ENCODE measurements around the gene SEPTIN12. TPM values are rescaled to one million over a fixed set of nuclear protein-coding genes. Genes with fewer than 3 reads are reported as not detected.
"Not testable (repeated sequence)": the region's sequence is repeated elsewhere in the genome, so short reads cannot be mapped to it uniquely, and the experiment has no call there.

SEPTIN12 gene
- total RNA-seq, 1 experiment from 2014 or later, result not detected

- H3K9me3 Mint-ChIP-seq, result no peaks in the 10 kb centered on the region
- TF ChIP-seq MAX (CRISPR knock-in tag; IDR thresholded peaks at IDR 0.05), result no peak
- TF ChIP-seq SMAD3 (CRISPR knock-in tag; IDR thresholded peaks at IDR 0.05; ENCODE audit: borderline replicate concordance), result no peak
- TF ChIP-seq NFYB (CRISPR knock-in tag; conservative IDR thresholded peaks at IDR 0.05; ENCODE audit: low read depth), result no peak
- TF ChIP-seq HMGA2 (CRISPR knock-in tag; IDR thresholded peaks at IDR 0.05), result no peak
- no peak for TF ChIP-seq NR2C2 (CRISPR knock-in tag; IDR thresholded peaks at IDR 0.05)
- no peak for TF ChIP-seq NR1H2 (CRISPR knock-in tag; IDR thresholded peaks at IDR 0.05)
- TF ChIP-seq CREB1 (CRISPR knock-in tag; IDR thresholded peaks at IDR 0.05), result no peak
- TF ChIP-seq ATF6 (CRISPR knock-in tag; IDR thresholded peaks at IDR 0.05), result no peak
- TF ChIP-seq RORB (CRISPR knock-in tag; IDR thresholded peaks at IDR 0.05), result no peak
- TF ChIP-seq IRF1 (CRISPR knock-in tag; IDR thresholded peaks at IDR 0.05), result no peak
- no peak for TF ChIP-seq KAT7 (CRISPR knock-in tag; IDR thresholded peaks at IDR 0.05; ENCODE audit: borderline replicate concordance)
- TF ChIP-seq ZNF219 (CRISPR knock-in tag; IDR thresholded peaks at IDR 0.05; ENCODE audit: borderline replicate concordance), result no peak
- TF ChIP-seq ZNF121 (CRISPR knock-in tag; IDR thresholded peaks at IDR 0.05), result no peak
- TF ChIP-seq E2F5 (CRISPR knock-in tag; IDR thresholded peaks at IDR 0.05), result no peak
- no peak for TF ChIP-seq E2F4 (CRISPR knock-in tag; IDR thresholded peaks at IDR 0.05; ENCODE audit: borderline replicate concordance, low read depth)
- DNase-seq (ENCODE audit: low spot score) (no peak), ATAC-seq (no peak)
- ChIA-PET POLR2A (no interaction called here), CTCF (no interaction called here)
- no peak overlapping the region for H3K27ac Mint-ChIP-seq
- no peaks in the 10 kb centered on the region; the same call in 1 of the 2 replicates for H3K27me3 Mint-ChIP-seq (ENCODE audit: low read depth)
- H3K4me1 Mint-ChIP-seq, result peaks cover 14% of the 10 kb centered on the region
- H3K36me3 Mint-ChIP-seq, result no peaks in the 10 kb centered on the region
- H3K4me3 Mint-ChIP-seq, result no peak overlapping the region
Observed at GRCh38 chr16:4785758-4786433, 2.2 kb downstream of the SEPTIN12 start.

GRCh38 chr16:4784444-4784987 is 3.6 kb downstream of the SEPTIN12 start:
- CTCF ChIA-PET; DNase-seq (ENCODE audit: low spot score); H3K9me3 Mint-ChIP-seq; H3K4me3 Mint-ChIP-seq; POLR2A ChIA-PET; ATAC-seq; H3K27me3 Mint-ChIP-seq (ENCODE audit: low read depth); H3K36me3 Mint-ChIP-seq: not testable (repeated sequence)
- H3K4me1 Mint-ChIP-seq, result peaks cover 14% of the 10 kb centered on the region
- H3K27ac Mint-ChIP-seq, result peak overlapping the region; percentile 45; the same call in 1 of the 2 replicates

- ATAC-seq, result no peak
- Mint-ChIP-seq H3K9me3 (no peaks in the 10 kb centered on the region), H3K36me3 (no peaks in the 10 kb centered on the region), H3K4me3 (no peak overlapping the region), H3K27ac (peak overlapping the region; percentile 45; the same call in 1 of the 2 replicates), H3K27me3 (ENCODE audit: low read depth) (no peaks in the 10 kb centered on the region; the same call in 1 of the 2 replicates), H3K4me1 (peaks cover 14% of the 10 kb centered on the region)
- DNase-seq (ENCODE audit: low spot score), result no peak
- POLR2A ChIA-PET, result no interaction called here
- CTCF ChIA-PET, result no interaction called here
- TF ChIP-seq ZNF138 (CRISPR knock-in tag; conservative IDR thresholded peaks at IDR 0.05), result no peak
- TF ChIP-seq MYBL2 (CRISPR knock-in tag; IDR thresholded peaks at IDR 0.05), result no peak
- TF ChIP-seq MXD4 (CRISPR knock-in tag; IDR thresholded peaks at IDR 0.05; ENCODE audit: borderline replicate concordance), result no peak
Observed at GRCh38 chr16:4783951-4784336, 4.2 kb downstream of the SEPTIN12 start.
